Mucosa of descending colon (tissue), 3 donors: ENCODE measurements around the gene LRRFIP1. TPM values are rescaled to one million over a fixed set of nuclear protein-coding genes. Genes with fewer than 3 reads are reported as not detected.
A peak's percentile ranks its signal among the peaks of the same experiment; 100 is the strongest.

ENCODE experiments used
- ATAC-seq: fragments of 200-7000 bp; cut with Tn5 transposase; one replicate; pipeline ENCODE4 v1.9.1; 2020; ENCODE audit warnings: mild to moderate bottlenecking, moderate library complexity
- DNase-seq, 3 donors: peaks; one replicate each; pipeline ENCODE4 v3.0.0-alpha.2; 2020
- H3K36me3 ChIP-seq: fragments of 200-600 bp; one replicate; pipeline ENCODE4 v1.8.0; 2021; ENCODE audit warnings: low read depth, mild to moderate bottlenecking
- H3K4me1 ChIP-seq: fragments of 200-600 bp; one replicate; pipeline ENCODE4 v1.8.0; 2021; ENCODE audit warnings: low read depth, mild to moderate bottlenecking
- H3K4me3 ChIP-seq: fragments of 200-600 bp; one replicate; pipeline ENCODE4 v1.8.0; 2021; ENCODE audit warnings: mild to moderate bottlenecking
- H3K9me3 ChIP-seq: fragments of 200-600 bp; one replicate; pipeline ENCODE4 v1.8.0; 2021; ENCODE audit warnings: mild to moderate bottlenecking
- intact Hi-C, 2 donors: fragments of 100-400 bp; cut with DNase I in 1 of 2; cut with micrococcal nuclease in 1 of 2; formaldehyde crosslinking; loops; one replicate each; pipeline versions ENCODE4 v1.11.0 to v1.11.1; 2022; cut with DNase I, micrococcal nuclease
- total RNA-seq, 3 donors: library from RNA; stranded (reverse); fragmentation: NEBNext Ultra II Directional in 2 of 3; extraction: Animal tissue kit (Norgen Biotek cat#: 25700) in 2 of 3; gene quantifications; one replicate each; pipeline versions ENCODE4 v1.2.1 to v1.2.4, GENCODE V29; 2021 to 2023
- TF ChIP-seq, protein P1 (sequence below): fragments of 200-600 bp; IDR thresholded peaks from one replicate; pipeline ENCODE4 v1.8.0; 2022; ENCODE audit warnings: antibody characterized with exemption, mild to moderate bottlenecking
- donor health status: DM: no; HTN: no; CAD: no; lungs with moderate emphysema.
- donor health status: DM: no; HTN: no; CAD: no.
- donor health status: DM: no; HTN: yes; CAD: no.

LRRFIP1 gene
- total RNA-seq, 3 donors from 2014 or later = 114 to 157 (median 120) TPM

GRCh38 chr2:237657063-237657462 lies 29.7 kb downstream of the LRRFIP1 start:
- DNase-seq = no peak
- no peaks in the 10 kb centered on the region for H3K9me3 ChIP-seq
- intact Hi-C loops = no loop called here
- peaks cover 11% of the 10 kb centered on the region for H3K4me1 ChIP-seq
- H3K4me3 ChIP-seq = no peak overlapping the region
- H3K36me3 ChIP-seq = no peaks in the 10 kb centered on the region
- TF ChIP-seq, protein P1, sequence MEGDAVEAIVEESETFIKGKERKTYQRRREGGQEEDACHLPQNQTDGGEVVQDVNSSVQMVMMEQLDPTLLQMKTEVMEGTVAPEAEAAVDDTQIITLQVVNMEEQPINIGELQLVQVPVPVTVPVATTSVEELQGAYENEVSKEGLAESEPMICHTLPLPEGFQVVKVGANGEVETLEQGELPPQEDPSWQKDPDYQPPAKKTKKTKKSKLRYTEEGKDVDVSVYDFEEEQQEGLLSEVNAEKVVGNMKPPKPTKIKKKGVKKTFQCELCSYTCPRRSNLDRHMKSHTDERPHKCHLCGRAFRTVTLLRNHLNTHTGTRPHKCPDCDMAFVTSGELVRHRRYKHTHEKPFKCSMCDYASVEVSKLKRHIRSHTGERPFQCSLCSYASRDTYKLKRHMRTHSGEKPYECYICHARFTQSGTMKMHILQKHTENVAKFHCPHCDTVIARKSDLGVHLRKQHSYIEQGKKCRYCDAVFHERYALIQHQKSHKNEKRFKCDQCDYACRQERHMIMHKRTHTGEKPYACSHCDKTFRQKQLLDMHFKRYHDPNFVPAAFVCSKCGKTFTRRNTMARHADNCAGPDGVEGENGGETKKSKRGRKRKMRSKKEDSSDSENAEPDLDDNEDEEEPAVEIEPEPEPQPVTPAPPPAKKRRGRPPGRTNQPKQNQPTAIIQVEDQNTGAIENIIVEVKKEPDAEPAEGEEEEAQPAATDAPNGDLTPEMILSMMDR = no peak
- ATAC-seq = no peak

DNA sequence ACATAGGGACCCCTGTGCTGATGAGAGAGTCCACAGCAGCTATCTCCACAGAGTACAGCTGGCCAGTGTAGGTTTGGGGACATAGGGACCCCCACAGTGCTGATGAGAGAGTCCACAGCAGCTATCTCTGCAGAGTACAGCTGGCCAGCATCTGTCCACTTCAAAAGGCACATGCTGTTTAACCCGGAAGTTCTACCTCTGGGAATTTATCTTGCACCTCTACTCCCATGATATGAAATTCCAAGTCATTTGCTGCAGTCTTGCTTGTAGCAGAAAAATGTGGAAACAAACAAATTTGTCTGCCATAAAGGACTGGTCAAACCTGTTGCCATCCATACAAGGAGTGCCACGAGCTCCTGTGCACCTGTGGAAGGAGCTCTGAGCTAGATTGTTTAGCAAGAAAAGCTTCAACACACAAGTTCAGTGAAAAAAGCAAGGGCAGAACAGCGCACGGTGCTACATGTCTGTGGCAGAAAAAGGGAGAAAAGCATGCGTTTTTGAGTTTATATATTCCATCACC lies 33.1 kb downstream of the LRRFIP1 start:
- H3K36me3 ChIP-seq = no peaks in the 10 kb centered on the region
- TF ChIP-seq, protein P1 = no peak
- H3K9me3 ChIP-seq = no peaks in the 10 kb centered on the region
- ATAC-seq (no peak), DNase-seq (no peak)
- H3K4me3 ChIP-seq = no peak overlapping the region
- peaks cover 27% of the 10 kb centered on the region for H3K4me1 ChIP-seq
- intact Hi-C loops = loop anchor here in 1 of 2 donors (5.0 kb wide), 1 partner anchor 87 kb away; no protein-coding TSS in a partner anchor

- intact Hi-C loops = loop anchor here in 1 of 2 donors (5.0 kb wide), 1 partner anchor 86 kb away; no protein-coding TSS in a partner anchor
- no peaks in the 10 kb centered on the region for H3K36me3 ChIP-seq
Measured at GRCh38 chr2:237661270-237661669, 33.9 kb downstream of the LRRFIP1 start.

GRCh38 chr2:237661799-237662328 lies 34.5 kb downstream of the LRRFIP1 start:
- ATAC-seq (no peak), DNase-seq (no peak)
- Histone ChIP-seq H3K9me3 (no peaks in the 10 kb centered on the region), H3K4me1 (peaks cover 27% of the 10 kb centered on the region), H3K4me3 (no peak overlapping the region), H3K36me3 (no peaks in the 10 kb centered on the region)
- intact Hi-C loops = loop anchor here in 1 of 2 donors (5.0 kb wide), 1 partner anchor 85 kb away; no protein-coding TSS in a partner anchor
- TF ChIP-seq, protein P1 = no peak

More at GRCh38 chr2:237661270-237661669, 33.9 kb downstream of the LRRFIP1 start:
- no peaks in the 10 kb centered on the region for H3K9me3 ChIP-seq
- no peak overlapping the region for H3K4me3 ChIP-seq
- ATAC-seq (no peak), DNase-seq (no peak)
- H3K4me1 ChIP-seq = peaks cover 27% of the 10 kb centered on the region
- TF ChIP-seq, protein P1 = no peak

DNA sequence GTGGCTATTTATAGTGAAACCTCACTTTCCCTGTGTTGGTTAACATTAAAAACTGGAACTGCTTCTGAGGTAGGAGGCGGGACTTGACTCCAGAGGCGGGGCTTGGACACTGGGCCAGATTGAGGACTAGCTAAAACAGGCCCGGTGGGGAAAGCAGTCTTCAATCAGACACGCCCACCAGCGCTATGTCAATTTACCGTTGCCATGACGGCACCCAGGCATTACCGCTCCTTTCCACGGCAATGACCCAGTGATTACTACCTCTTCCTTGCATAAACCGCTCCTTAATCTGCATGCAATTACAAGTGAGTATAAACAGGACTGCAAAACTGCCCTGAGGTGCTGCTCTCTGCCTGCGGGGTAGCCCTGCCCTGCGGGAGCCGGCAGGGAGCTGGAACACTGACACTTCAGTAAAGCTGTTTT lies 35.3 kb downstream of the LRRFIP1 start:
- Histone ChIP-seq H3K9me3 (no peaks in the 10 kb centered on the region), H3K4me1 (peaks cover 27% of the 10 kb centered on the region), H3K36me3 (no peaks in the 10 kb centered on the region), H3K4me3 (no peak overlapping the region)
- DNase-seq (peak; percentile 90 to 96 (median 94)), ATAC-seq (peak; percentile 98)
- intact Hi-C loops = loop anchor here in 1 of 2 donors (5.0 kb wide), 1 partner anchor 85 kb away; no protein-coding TSS in a partner anchor
- TF ChIP-seq, protein P1 = no peak
